H9 (cell line): ENCODE measurements around the gene SH3GL3. TPM values are rescaled to one million over a fixed set of nuclear protein-coding genes. Genes with fewer than 3 reads are reported as not detected.
A peak's percentile ranks its signal among the peaks of the same experiment; 100 is the strongest.

Source experiments
- DNase-seq: peaks from one replicate; pipeline ENCODE4 v3.0.0-alpha.2; 2017
- H2AFZ ChIP-seq: one replicate; pipeline ENCODE4 v1.6.1; 2013; ENCODE audit warnings: mild to moderate bottlenecking, low read length, control low read depth, moderate library complexity
- H2AK5ac ChIP-seq: 2 replicates; pipeline ENCODE4 v1.6.1; 2013; ENCODE audit warnings: low read length, control low read depth, mixed read lengths; ENCODE audit not compliant: insufficient read length
- H2BK120ac ChIP-seq: one replicate; pipeline ENCODE4 v1.6.1; 2013; ENCODE audit warnings: low read depth, mild to moderate bottlenecking, low read length, control low read depth, inconsistent platforms; ENCODE audit not compliant: poor library complexity, severe bottlenecking
- H2BK12ac ChIP-seq: 2 replicates; pipeline ENCODE4 v1.6.1; 2013; ENCODE audit warnings: low read length, control low read depth, mixed read lengths, low read depth; ENCODE audit not compliant: insufficient read length
- H2BK15ac ChIP-seq: 2 replicates; pipeline ENCODE4 v1.6.1; 2013; ENCODE audit warnings: low read depth, low read length, control low read depth
- H2BK20ac ChIP-seq: one replicate; pipeline ENCODE4 v1.6.1; 2013; ENCODE audit warnings: low read depth, mild to moderate bottlenecking, low read length, control low read depth, inconsistent platforms; ENCODE audit not compliant: poor library complexity, severe bottlenecking
- H2BK5ac ChIP-seq: 2 replicates; pipeline ENCODE4 v1.6.1; 2013; ENCODE audit warnings: low read length, control low read depth, mixed read lengths; ENCODE audit not compliant: insufficient read length
- H3K14ac ChIP-seq: 2 replicates; pipeline ENCODE4 v1.6.1; 2013; ENCODE audit warnings: low read length, control low read depth; ENCODE audit not compliant: insufficient read depth
- H3K18ac ChIP-seq: 2 replicates; pipeline ENCODE4 v1.6.1; 2013; ENCODE audit warnings: low read depth, mild to moderate bottlenecking, mixed read lengths, low read length, control low read depth; ENCODE audit not compliant: insufficient read length
- H3K23ac ChIP-seq: 2 replicates; pipeline ENCODE4 v1.6.1; 2013; ENCODE audit warnings: low read length, control low read depth, mixed read lengths, low read depth; ENCODE audit not compliant: insufficient read length
- H3K23me2 ChIP-seq: 2 replicates; pipeline ENCODE4 v1.6.1; 2013; ENCODE audit warnings: low read depth, mild to moderate bottlenecking, mixed read lengths, low read length, control low read depth; ENCODE audit not compliant: insufficient read length, poor library complexity, severe bottlenecking
- H3K27ac ChIP-seq: 2 replicates; pipeline ENCODE4 v1.5.1; 2013; ENCODE audit warnings: low read length, control low read depth, mixed read lengths, low read depth; ENCODE audit not compliant: insufficient read length
- H3K27me3 ChIP-seq: 2 replicates; pipeline ENCODE4 v1.6.1; 2013; ENCODE audit warnings: low read length, control low read depth, inconsistent platforms; ENCODE audit not compliant: insufficient read depth
- H3K4ac ChIP-seq: 2 replicates; pipeline ENCODE4 v1.6.1; 2013; ENCODE audit warnings: low read depth, mild to moderate bottlenecking, control low read depth, inconsistent platforms, low read length, moderate library complexity
- H3K4me1 ChIP-seq: 2 replicates; pipeline ENCODE4 v1.6.1; 2013; ENCODE audit warnings: low read length, control low read depth, inconsistent platforms; ENCODE audit not compliant: insufficient read depth
- H3K4me2 ChIP-seq: 2 replicates; pipeline ENCODE4 v1.6.1; 2013; ENCODE audit warnings: low read length, control low read depth, mixed read lengths; ENCODE audit not compliant: insufficient read length, insufficient read depth
- H3K56ac ChIP-seq: 2 replicates; pipeline ENCODE4 v1.6.1; 2013; ENCODE audit warnings: low read depth, mild to moderate bottlenecking, mixed read lengths, low read length, control low read depth; ENCODE audit not compliant: insufficient read length
- H3K79me1 ChIP-seq: 2 replicates; pipeline ENCODE4 v1.6.1; 2013; ENCODE audit warnings: low read depth, mild to moderate bottlenecking, moderate library complexity, low read length, control low read depth, inconsistent platforms; ENCODE audit not compliant: insufficient read depth, poor library complexity, severe bottlenecking
- H3K79me2 ChIP-seq: 2 replicates; pipeline ENCODE4 v1.6.1; 2013; ENCODE audit warnings: low read length, control low read depth, inconsistent platforms; ENCODE audit not compliant: insufficient read depth
- H3K9ac ChIP-seq: 2 replicates; pipeline ENCODE4 v1.6.1; 2013; ENCODE audit warnings: low read length, control low read depth, mixed read lengths; ENCODE audit not compliant: insufficient read length; ENCODE audit errors: extremely low read depth
- H3K9me3 ChIP-seq: one replicate; pipeline ENCODE4 v1.6.1; 2013; ENCODE audit warnings: low read depth, low read length, inconsistent platforms; ENCODE audit not compliant: control insufficient read depth
- H3T11ph ChIP-seq: one replicate; pipeline ENCODE4 v1.6.1; 2013; ENCODE audit warnings: mild to moderate bottlenecking, low read length, control low read depth, inconsistent platforms
- H4K20me1 ChIP-seq: one replicate; pipeline ENCODE4 v1.6.1; 2013; ENCODE audit not compliant: control insufficient read depth, insufficient read length, insufficient read depth
- H4K5ac ChIP-seq: 2 replicates; pipeline ENCODE4 v1.6.1; 2013; ENCODE audit warnings: low read depth, mild to moderate bottlenecking, mixed read lengths, low read length, control low read depth; ENCODE audit not compliant: insufficient read length
- H4K8ac ChIP-seq: replicated peaks from 2 replicates; pipeline ENCODE4 v1.6.1; 2013; ENCODE audit warnings: low read length, control low read depth, mixed read lengths, low read depth; ENCODE audit not compliant: insufficient read length
- H4K91ac ChIP-seq: 2 replicates; pipeline ENCODE4 v1.6.1; 2013; ENCODE audit warnings: low read depth, mild to moderate bottlenecking, moderate library complexity, mixed read lengths, low read length, control low read depth; ENCODE audit not compliant: insufficient read length
- H3K27ac Mint-ChIP-seq, 3 experiments: 2 replicates in 2 of 3; 3 replicates in 1 of 3; pipeline ENCODE4 v1.8.0; 2020 to 2021; ENCODE audit warnings: mixed read lengths in 3 of 3, mild to moderate bottlenecking in 1 of 3, moderate library complexity in 1 of 3
- H3K27me3 Mint-ChIP-seq: 2 replicates; pipeline ENCODE4 v1.8.0; 2021; ENCODE audit warnings: low read depth, mild to moderate bottlenecking, moderate library complexity, mixed read lengths
- H3K36me3 Mint-ChIP-seq, 3 experiments: 2 replicates in 2 of 3; 3 replicates in 1 of 3; pipeline ENCODE4 v1.8.0; 2020 to 2021; ENCODE audit warnings: low read depth in 3 of 3, mixed read lengths in 3 of 3; ENCODE audit not compliant: insufficient read depth in 1 of 3
- H3K4me1 Mint-ChIP-seq, 2 experiments: 2 replicates each; pipeline ENCODE4 v1.8.0; 2020; ENCODE audit warnings: mixed read lengths in 2 of 2
- H3K4me3 Mint-ChIP-seq, 2 experiments: 2 replicates in 1 of 2; 3 replicates in 1 of 2; pipeline ENCODE4 v1.8.0; 2020 to 2021; ENCODE audit warnings: mild to moderate bottlenecking in 2 of 2, mixed read lengths in 2 of 2, moderate library complexity in 1 of 2
- H3K9me3 Mint-ChIP-seq, 2 experiments: 2 replicates in 1 of 2; 3 replicates in 1 of 2; pipeline ENCODE4 v1.8.0; 2020; ENCODE audit warnings: mild to moderate bottlenecking in 2 of 2, mixed read lengths in 2 of 2, moderate library complexity in 1 of 2
- CTCF ChIP-seq: fragments of 200-600 bp; sonication (generic); conservative IDR thresholded peaks from 3 replicates; pipeline ENCODE4 v1.8.0; 2021; ENCODE audit warnings: antibody characterized with exemption, mild to moderate bottlenecking
- WGBS: extraction: QIAGEN DNeasy Blood & Tissue Kit; methylation state at CpG from one replicate; pipeline ENCODE4 v1.1.7; 2013; ENCODE audit warnings: missing lambda C conversion rate, low lambda C conversion rate, mixed read lengths; ENCODE audit not compliant: insufficient read length; ENCODE audit errors: extremely low coverage; 5-methylcytosine and 5-hydroxymethylcytosine counted together
- total RNA-seq: library from RNA; stranded (reverse); gene quantifications from 2 replicates; pipeline ENCODE4 v1.2.1, GENCODE V29; 2021

Gene SH3GL3
- total RNA-seq, 1 experiment from 2014 or later = 11.2 TPM

DNA sequence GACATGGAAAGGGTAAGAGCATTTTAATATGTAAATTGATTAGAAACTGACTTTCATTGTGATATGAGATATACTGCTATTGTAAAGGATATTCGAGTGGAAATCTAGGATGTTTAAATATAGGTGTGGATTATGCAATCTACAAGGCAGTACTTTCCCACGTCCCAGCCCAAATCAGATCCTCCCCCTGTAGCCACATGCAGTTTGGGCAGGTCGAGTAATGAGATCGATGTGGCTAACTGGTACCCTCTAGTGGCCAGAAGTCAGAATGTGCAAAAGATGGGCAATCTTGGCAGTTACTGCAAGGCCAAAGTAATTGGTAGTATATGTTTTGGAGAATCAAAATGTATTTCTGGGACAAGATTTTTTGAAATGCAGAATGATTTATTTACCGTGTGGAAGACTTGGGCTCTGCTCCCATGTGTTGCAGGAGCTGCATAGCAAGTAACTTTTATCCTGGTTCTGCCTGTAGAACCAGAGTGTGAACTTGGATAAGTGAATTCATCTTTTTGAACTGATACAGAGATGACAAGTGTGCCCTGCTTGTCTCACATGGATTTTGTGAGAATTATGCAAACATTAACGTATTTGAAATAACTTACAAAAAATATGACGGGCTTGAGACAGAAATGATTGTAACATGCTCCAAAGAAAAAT, 112.3 kb downstream of the SH3GL3 start:
- Histone ChIP-seq H4K20me1 (no peaks in the 10 kb centered on the region), H4K91ac (no peak overlapping the region), H2BK120ac (no peak overlapping the region), H4K5ac (no peak overlapping the region), H3K4ac (no peak overlapping the region), H2BK15ac (no peak overlapping the region), H2AFZ (no peak overlapping the region), H2AK5ac (no peak overlapping the region), H4K8ac (no peak overlapping the region), H3K18ac (no peak overlapping the region), H3K4me1 (no peaks in the 10 kb centered on the region; the same call in 1 of the 2 replicates), H3K56ac (no peak overlapping the region), H3K9me3 (no peaks in the 10 kb centered on the region), H3K14ac (no peak overlapping the region), H3K9ac (no peak overlapping the region), H3K4me2 (no peak overlapping the region), H3K79me1 (no peaks in the 10 kb centered on the region), H2BK20ac (no peak overlapping the region), H2BK12ac (no peak overlapping the region), H3K79me2 (no peaks in the 10 kb centered on the region), H3K23me2 (no peaks in the 10 kb centered on the region), H3K27ac (no peak overlapping the region), H3K23ac (no peak overlapping the region), H2BK5ac (no peak overlapping the region), H3K27me3 (no peaks in the 10 kb centered on the region), H3T11ph (no peak overlapping the region)
- H3K9me3 Mint-ChIP-seq = peaks cover 0 to 2% of the 10 kb centered on the region in 2 experiments; a peak in 1 of 5 replicates
- peak; percentile 73 for DNase-seq
- no peaks in the 10 kb centered on the region for H3K4me1 Mint-ChIP-seq
- H3K27me3 Mint-ChIP-seq = no peaks in the 10 kb centered on the region
- H3K27ac Mint-ChIP-seq = no peak overlapping the region
- peaks cover 0 to 3% (median 2%) of the 10 kb centered on the region in 3 experiments; a peak in 1 of 7 replicates for H3K36me3 Mint-ChIP-seq
- peak; percentile 90 for TF ChIP-seq CTCF
- no CpG with 5 or more reads among the region's 7 CpGs for WGBS
- no peak overlapping the region for H3K4me3 Mint-ChIP-seq
